ENCODE measurements around the gene OPN5. TPM values are rescaled to one million over a fixed set of nuclear protein-coding genes. Genes with fewer than 3 reads are reported as not detected.

Gene OPN5
- total RNA-seq, 1 donor from 2014 or later, result not detected

GRCh38 chr6:47832386-47833100 lies 50.7 kb downstream of the OPN5 start:
- no peak for DNase-seq (ENCODE audit: low spot score in 2 of 2)
- Histone ChIP-seq H3K36me3 (no peaks in the 10 kb centered on the region), H3K27ac (no peak overlapping the region), H3K4me1 (no peaks in the 10 kb centered on the region), H3K4me3 (no peak overlapping the region), H3K27me3 (no peaks in the 10 kb centered on the region), H3K9me3 (no peaks in the 10 kb centered on the region)
- intact Hi-C loops (cut with DNase I), result no loop called here
- no peak for TF ChIP-seq CTCF (IDR thresholded peaks at IDR 0.05)

GRCh38 chr6:47834196-47834595 lies 52.4 kb downstream of the OPN5 start:
- H3K4me1 ChIP-seq, result no peaks in the 10 kb centered on the region
- TF ChIP-seq CTCF (IDR thresholded peaks at IDR 0.05), result no peak
- H3K9me3 ChIP-seq, result no peaks in the 10 kb centered on the region
- intact Hi-C loops (cut with DNase I), result no loop called here
- no peak overlapping the region for H3K27ac ChIP-seq
- no peaks in the 10 kb centered on the region for H3K36me3 ChIP-seq
- H3K27me3 ChIP-seq, result no peaks in the 10 kb centered on the region
- DNase-seq (ENCODE audit: low spot score in 2 of 2), result no peak
- no peak overlapping the region for H3K4me3 ChIP-seq

- Histone ChIP-seq H3K36me3 (no peaks in the 10 kb centered on the region), H3K9me3 (no peaks in the 10 kb centered on the region), H3K27ac (no peak overlapping the region), H3K27me3 (no peaks in the 10 kb centered on the region), H3K4me3 (no peak overlapping the region), H3K4me1 (no peaks in the 10 kb centered on the region)
- DNase-seq (ENCODE audit: low spot score in 2 of 2), result no peak
- no peak for TF ChIP-seq CTCF (IDR thresholded peaks at IDR 0.05)
- intact Hi-C loops (cut with DNase I), result no loop called here
These were observed 54.2 kb downstream of the OPN5 start for GRCh38 chr6:47836046-47836445.

GRCh38 chr6:47836639-47837038 lies 54.8 kb downstream of the OPN5 start:
- TF ChIP-seq CTCF (IDR thresholded peaks at IDR 0.05), result no peak
- Histone ChIP-seq H3K9me3 (no peaks in the 10 kb centered on the region), H3K4me3 (no peak overlapping the region), H3K4me1 (no peaks in the 10 kb centered on the region), H3K27ac (no peak overlapping the region), H3K27me3 (no peaks in the 10 kb centered on the region), H3K36me3 (no peaks in the 10 kb centered on the region)
- intact Hi-C loops (cut with DNase I), result no loop called here
- DNase-seq (ENCODE audit: low spot score in 2 of 2), result no peak

GRCh38 chr6:47839645-47840044 lies 57.8 kb downstream of the OPN5 start:
- intact Hi-C loops (cut with DNase I), result no loop called here
- DNase-seq (ENCODE audit: low spot score in 2 of 2), result no peak
- Histone ChIP-seq H3K27me3 (no peaks in the 10 kb centered on the region), H3K4me3 (no peak overlapping the region), H3K36me3 (no peaks in the 10 kb centered on the region), H3K27ac (no peak overlapping the region), H3K4me1 (no peaks in the 10 kb centered on the region), H3K9me3 (no peaks in the 10 kb centered on the region)
- TF ChIP-seq CTCF (IDR thresholded peaks at IDR 0.05), result no peak

- H3K36me3 ChIP-seq, result no peaks in the 10 kb centered on the region
- H3K4me1 ChIP-seq, result no peaks in the 10 kb centered on the region
- no peak for TF ChIP-seq CTCF (IDR thresholded peaks at IDR 0.05)
- DNase-seq (ENCODE audit: low spot score in 2 of 2), result no peak
- intact Hi-C loops (cut with DNase I), result no loop called here
- H3K4me3 ChIP-seq, result no peak overlapping the region
- no peaks in the 10 kb centered on the region for H3K27me3 ChIP-seq
- H3K27ac ChIP-seq, result no peak overlapping the region
- no peaks in the 10 kb centered on the region for H3K9me3 ChIP-seq
These were observed 63.0 kb downstream of the OPN5 start for GRCh38 chr6:47844881-47845280.
